Heart left ventricle (tissue), 13 donors: Measurements from ENCODE around the gene PRR22.
"Not testable (repeated sequence)": the region's sequence is repeated elsewhere in the genome, so short reads cannot be mapped to it uniquely, and the experiment has no call there.

Experiments used
- POLR2A ChIP-seq, 2 donors: fragments of 450-650 bp; IDR thresholded peaks; one replicate each; pipeline ENCODE4 v1.6.1; 2017; ENCODE audit warnings: antibody characterized with exemption in 2 of 2, mild to moderate bottlenecking in 2 of 2, moderate library complexity in 2 of 2
- TF ChIP-seq, protein P1 (sequence below), 12 donors: fragments of 200-600 bp; sonication (generic) in 4 of 12; IDR thresholded peaks; one replicate each; pipeline versions ENCODE4 v1.5.0 to v1.8.0; 2018 to 2022; ENCODE audit warnings: antibody characterized with exemption in 12 of 12, mild to moderate bottlenecking in 5 of 12
- donor health status: ischemic (EF 13 %, LVEDD 7.1; RV severe dilation, severe dysfunction).
- donor health status: DM: no; HTN: yes; CAD: no.
- donor health status: DM: no; HTN: no; CAD: no.
- donor health status: ischemic (EF 25% LVEDD 6.9; RV normal size, moderate dysfunction).
- donor health status: ischemic (EF 25% LVEDD 5.7; RV mildly dilated, moderate dysfunction).
- donor health status: ischemic (EF 35%, LVEDD 5.7; RV mildly dilated, moderate dysfunction).
- donor health status: nonischemic (EF 11% LVEDD 7.7; RV severe dilation, severe dysfunction).
- donor health status: DM: yes; HTN: yes; CAD: no.
- donor health status: PGD.
- donor health status: ischemic (EF 29% LVEDD 5.4; RV normal size, mild dysfunction).
- donor health status: nonischemic (EF 23%, LVEDD 6.1; RV moderate dilation, normal function).

DNA sequence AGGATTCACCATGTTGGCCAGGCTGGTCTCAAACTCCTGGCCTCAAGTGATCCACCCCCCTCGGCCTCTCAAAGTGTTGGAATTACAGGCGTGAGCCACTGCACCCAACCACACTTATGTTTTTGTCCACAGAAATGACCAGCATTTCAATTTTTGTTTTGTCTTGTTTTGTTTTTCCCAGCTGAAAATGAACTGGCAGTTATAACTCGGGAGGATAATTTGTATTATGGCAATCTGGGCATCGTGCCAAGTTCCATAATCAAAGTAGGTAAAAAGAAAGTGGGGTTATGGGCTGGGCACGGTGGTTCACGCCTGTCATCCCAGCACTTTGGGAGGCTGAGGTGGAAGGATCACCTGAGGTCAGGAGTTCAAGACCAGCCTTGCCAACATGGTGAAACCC, 35.6 kb downstream of the PRR22 start:
- TF ChIP-seq, protein P1, sequence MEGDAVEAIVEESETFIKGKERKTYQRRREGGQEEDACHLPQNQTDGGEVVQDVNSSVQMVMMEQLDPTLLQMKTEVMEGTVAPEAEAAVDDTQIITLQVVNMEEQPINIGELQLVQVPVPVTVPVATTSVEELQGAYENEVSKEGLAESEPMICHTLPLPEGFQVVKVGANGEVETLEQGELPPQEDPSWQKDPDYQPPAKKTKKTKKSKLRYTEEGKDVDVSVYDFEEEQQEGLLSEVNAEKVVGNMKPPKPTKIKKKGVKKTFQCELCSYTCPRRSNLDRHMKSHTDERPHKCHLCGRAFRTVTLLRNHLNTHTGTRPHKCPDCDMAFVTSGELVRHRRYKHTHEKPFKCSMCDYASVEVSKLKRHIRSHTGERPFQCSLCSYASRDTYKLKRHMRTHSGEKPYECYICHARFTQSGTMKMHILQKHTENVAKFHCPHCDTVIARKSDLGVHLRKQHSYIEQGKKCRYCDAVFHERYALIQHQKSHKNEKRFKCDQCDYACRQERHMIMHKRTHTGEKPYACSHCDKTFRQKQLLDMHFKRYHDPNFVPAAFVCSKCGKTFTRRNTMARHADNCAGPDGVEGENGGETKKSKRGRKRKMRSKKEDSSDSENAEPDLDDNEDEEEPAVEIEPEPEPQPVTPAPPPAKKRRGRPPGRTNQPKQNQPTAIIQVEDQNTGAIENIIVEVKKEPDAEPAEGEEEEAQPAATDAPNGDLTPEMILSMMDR (IDR thresholded peaks at IDR 0.05): not testable (repeated sequence)
- not testable (repeated sequence) for TF ChIP-seq POLR2A (IDR thresholded peaks at IDR 0.05)
